ENCODE measurements around the gene SNRNP70.
A peak's percentile ranks its signal among the peaks of the same experiment; 100 is the strongest.

The SNRNP70 gene

DNA sequence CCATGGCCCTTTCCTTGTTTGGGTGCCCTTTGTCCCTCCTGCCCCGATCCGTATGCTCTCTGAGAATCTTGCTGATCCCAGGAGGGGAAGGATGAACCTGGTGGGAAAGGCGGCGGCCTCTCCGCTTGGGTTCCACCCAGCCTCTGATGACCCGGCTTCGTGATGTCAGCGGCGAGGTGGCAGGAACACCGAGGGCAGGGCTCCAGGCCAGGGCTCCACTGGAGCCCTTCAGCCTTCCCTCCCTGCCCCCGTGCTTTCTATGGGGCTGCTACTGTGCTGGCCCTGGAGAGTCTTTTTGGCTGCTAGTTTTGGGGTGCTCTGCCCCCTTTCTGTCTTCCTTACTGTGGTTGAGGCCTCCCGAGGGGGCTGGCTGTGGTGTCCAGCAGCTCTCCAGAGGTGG is 17.1 kb downstream of the SNRNP70 start:
- no peak for DNase-seq

- no peak for DNase-seq
Observed at GRCh38 chr19:49103331-49104085, 18.3 kb downstream of the SNRNP70 start.

GRCh38 chr19:49104229-49104864 is 19.1 kb downstream of the SNRNP70 start:
- no peak for DNase-seq

- peak; percentile 77 for DNase-seq
Observed at GRCh38 chr19:49106648-49107135, 21.4 kb downstream of the SNRNP70 start.

GRCh38 chr19:49107625-49108459 is 22.6 kb downstream of the SNRNP70 start:
- no peak for DNase-seq

- DNase-seq = no peak
Observed at GRCh38 chr19:49109051-49109450, 23.8 kb downstream of the SNRNP70 start.

DNA sequence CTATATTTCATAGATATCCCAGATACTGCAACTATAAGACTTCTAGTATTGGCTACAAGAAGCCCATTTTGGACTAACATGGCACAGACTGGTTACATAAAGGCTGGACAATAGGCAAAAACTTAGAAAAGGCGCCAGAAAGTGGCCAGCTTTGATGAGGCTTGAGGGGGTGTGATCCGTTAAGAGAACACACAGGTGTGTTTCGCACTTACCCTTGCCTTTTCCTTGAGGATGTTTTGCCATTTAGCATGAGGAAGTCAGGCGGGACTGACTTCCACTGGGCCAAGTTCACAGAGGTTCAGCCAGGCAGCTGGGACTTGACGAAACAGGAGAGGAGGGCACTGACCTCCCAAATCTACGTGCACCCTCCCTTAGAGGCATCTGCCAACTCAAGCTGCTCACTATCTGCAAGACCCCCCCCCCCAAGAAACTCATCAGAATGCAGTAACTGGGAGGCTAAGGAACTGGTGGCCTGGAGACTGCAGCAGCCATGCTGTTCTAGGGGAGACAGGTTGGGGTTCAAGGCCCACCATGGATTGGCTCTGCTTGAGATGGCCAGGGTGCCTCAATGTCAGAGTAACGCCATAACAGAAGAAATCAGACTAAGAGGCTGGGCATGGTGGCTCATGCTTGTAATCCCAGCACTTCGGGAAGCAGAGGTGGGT is 24.4 kb downstream of the SNRNP70 start:
- no peak for DNase-seq

DNA sequence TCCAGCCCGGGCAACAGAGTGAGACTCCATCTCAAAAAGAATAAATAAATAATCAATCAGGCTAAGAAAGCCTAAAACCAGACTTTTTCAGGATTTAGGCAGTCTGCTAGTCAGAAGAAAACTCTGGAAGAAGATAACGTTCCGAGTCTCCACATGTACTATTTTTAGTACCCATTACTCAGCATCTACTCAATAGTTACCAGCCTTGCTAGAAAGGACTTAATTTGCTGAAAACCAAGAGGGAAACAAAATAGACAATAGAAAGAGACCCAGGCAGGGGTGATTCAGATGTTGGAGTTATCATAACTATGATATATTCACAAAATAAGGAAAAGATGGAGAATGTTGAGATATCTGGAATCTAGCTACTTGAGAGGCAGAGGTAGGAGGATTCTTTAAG is 25.3 kb downstream of the SNRNP70 start:
- no peak for DNase-seq

- no peak for DNase-seq
Observed at GRCh38 chr19:49111218-49111998, 26.2 kb downstream of the SNRNP70 start.

DNA sequence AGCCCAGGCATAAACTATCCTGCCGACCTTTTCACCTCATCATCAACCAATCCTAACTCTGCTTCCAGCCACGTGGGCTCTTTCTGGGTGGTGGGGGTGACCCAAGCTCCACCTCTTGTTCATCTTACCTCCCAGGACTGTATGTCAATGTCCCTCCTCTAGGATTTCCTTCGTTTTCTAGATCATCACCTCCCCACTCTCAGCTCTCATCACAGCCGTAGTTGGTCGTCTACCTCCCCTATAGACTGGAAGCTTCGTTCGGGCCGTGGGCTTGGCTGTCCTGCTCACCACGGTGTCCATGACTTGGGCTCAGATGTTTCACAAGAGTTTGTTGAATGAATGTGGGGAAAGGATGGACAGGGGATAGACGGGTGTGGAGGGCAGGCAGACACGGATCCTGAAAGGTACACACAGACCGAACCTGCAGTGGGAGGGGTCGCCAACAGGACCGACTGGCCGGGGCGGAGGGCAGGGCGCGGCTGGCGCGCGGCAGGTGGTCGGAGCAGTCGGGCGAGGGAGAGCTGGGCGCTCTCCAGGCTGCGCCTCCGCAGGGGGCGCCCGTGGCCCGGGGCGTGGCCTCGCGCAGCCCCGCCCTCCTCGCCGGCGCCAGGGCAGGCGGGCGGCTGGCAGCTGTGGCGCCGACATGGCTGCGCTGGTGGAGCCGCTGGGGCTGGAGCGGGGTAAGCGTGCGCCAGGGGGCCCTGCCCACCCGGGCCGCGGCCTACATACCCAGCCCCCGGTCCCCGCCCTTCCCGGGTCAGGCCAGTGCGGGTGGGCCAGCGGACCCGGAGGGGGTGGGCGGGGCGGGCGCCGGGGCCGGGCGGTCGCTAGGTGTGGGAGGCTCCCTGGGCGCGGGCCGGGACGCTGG is 28.7 kb downstream of the SNRNP70 start, which contains the start of gene LIN7B:
Gene LIN7B (plus strand): TSS at position 609 of the 868 bp plus-strand sequence. CDS start 35 bp downstream, at position 644.
- DNase-seq = peak; percentile 86

DNA sequence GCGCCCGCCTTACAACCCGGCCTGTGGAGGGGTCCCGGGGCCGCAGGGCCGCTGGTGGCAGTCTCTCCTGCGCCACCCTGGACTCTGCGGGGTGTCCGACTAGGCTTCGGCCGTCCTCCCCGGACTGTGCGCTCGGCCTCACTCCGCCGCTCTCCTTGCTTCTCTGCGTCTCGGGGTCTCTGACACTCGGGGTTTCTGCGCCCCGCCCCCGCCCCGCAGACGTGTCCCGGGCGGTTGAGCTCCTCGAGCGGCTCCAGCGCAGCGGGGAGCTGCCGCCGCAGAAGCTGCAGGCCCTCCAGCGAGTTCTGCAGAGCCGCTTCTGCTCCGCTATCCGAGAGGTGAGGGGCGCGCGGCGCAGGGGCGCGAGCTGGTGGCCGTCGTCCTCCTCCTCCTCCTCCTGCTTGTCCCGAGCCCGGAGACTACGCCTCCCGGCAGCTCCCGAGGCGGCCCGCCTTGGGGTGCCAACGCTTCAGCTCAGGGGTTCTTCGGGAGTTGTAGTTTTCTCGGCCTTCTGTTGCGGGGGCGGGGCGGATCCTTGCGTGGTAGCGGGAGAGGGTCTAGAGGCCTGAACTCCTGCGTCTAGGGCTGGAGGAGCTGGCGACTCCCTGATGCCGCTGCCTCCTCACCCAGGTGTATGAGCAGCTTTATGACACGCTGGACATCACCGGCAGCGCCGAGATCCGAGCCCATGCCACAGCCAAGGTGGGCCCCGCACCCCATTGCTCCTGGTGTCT is 29.5 kb downstream of the SNRNP70 start:
- peak; percentile 85 for DNase-seq

- DNase-seq = peak; percentile 82
Observed at GRCh38 chr19:49116544-49116943, 31.3 kb downstream of the SNRNP70 start.

GRCh38 chr19:49117677-49118564 is 32.7 kb downstream of the SNRNP70 start:
- DNase-seq = no peak

GRCh38 chr19:49118565-49119410 is 33.5 kb downstream of the SNRNP70 start, which contains the start of gene C19orf73:
C19orf73 (minus strand) TSS chr19:49119143; CDS start chr19:49119022, 121 bp downstream.
- DNase-seq = peak; percentile 97

DNA sequence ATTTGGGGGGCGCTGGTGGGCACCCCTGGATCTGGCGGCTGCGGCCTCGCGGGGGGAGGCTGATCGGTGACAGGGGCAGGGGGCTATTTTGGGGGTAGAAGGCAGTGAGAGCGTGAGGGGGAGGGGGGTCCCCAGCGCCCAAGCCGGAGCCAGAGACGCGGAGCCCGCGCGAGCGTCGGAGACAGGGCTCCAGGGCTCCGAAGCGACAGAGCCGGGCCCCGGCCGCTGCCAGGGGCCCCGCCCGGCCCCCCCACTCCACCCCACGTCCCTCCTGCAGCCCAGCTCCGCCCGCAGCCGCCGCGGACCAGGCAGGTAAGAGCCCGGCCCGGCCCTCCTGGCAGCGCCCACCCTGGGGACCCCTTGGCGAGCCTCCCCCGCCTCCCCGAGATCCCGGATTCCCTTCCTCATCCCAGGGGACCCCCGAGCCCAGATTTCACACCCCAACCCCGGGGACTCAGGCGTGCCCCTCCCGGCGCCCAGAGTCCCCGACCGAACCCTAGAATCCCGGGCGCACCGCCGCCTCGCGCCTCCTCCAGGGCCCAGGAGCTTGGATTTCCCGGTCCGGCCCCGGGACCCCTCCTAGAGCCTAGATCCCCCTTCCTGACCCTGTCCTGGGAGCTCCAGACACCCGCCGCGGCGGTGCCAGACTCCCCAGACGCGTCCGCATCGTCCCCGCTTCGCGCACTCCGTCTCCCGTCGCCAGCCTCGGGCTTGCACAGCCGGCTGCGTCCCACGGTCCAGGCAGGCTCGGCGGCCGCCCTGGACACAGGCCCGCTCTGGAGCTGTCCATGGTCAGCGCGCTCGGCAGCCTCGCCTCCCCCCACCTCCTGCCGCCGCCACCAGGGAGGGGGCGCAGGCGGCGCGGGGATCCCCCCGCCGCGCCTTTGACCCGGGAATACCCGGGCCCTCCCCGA is 34.4 kb downstream of the SNRNP70 start, which contains the start of gene PPFIA3:
Gene PPFIA3 (plus strand): TSS at position 134 of the 914 bp plus-strand sequence. CDS start 8,330 bp downstream, outside the sequence.
- no peak for DNase-seq

- no peak for DNase-seq
Observed at GRCh38 chr19:49120325-49120683, 35.1 kb downstream of the SNRNP70 start.

- DNase-seq = no peak
Observed at GRCh38 chr19:49120868-49121267, 35.6 kb downstream of the SNRNP70 start.

Data from hematopoietic multipotent progenitor cell treated with erythropoietin and hydrocortisone succinate and interleukin-3 and kit ligand, for 4 days (in vitro differentiated cells).